Activated CD4-positive, alpha-beta T cell treated with anti-CD3 and anti-CD28 coated beads, Interleukin-2, amount 10 ng/mL, durations not matched to agents 7 days and 5 days (primary cell): ENCODE results near the gene KRTAP16-1. TPM values are rescaled to one million over a fixed set of nuclear protein-coding genes. Genes with fewer than 3 reads are reported as not detected.
"Not testable (repeated sequence)": the region's sequence is repeated elsewhere in the genome, so short reads cannot be mapped to it uniquely, and the experiment has no call there.

Source experiments
- CTCF ChIA-PET: fragments of 350-600 bp; sonication (Branson Sonifier 250); formaldehyde crosslinking; loops from one replicate; lab custom pipeline; 2021; ENCODE audit warnings: antibody characterized with exemption; lab: Charles Lee
- POLR2A ChIA-PET: fragments of 350-600 bp; sonication (Branson Sonifier 250); formaldehyde crosslinking; loops from one replicate; lab custom pipeline; 2021; ENCODE audit warnings: antibody characterized with exemption; lab: Charles Lee
- DNase-seq: peaks from one replicate; pipeline ENCODE4 v3.0.0-alpha.2; 2020
- H3K27ac Mint-ChIP-seq: one replicate; pipeline ENCODE4 v1.8.0; 2021; ENCODE audit warnings: mild to moderate bottlenecking, moderate library complexity, mixed read lengths
- H3K27me3 Mint-ChIP-seq: one replicate; pipeline ENCODE4 v1.8.0; 2021; ENCODE audit warnings: mixed read lengths
- H3K36me3 Mint-ChIP-seq: one replicate; pipeline ENCODE4 v1.8.0; 2021; ENCODE audit warnings: low read depth, mixed read lengths
- H3K4me1 Mint-ChIP-seq: one replicate; pipeline ENCODE4 v1.8.0; 2021; ENCODE audit warnings: mixed read lengths
- H3K4me3 Mint-ChIP-seq: one replicate; pipeline ENCODE4 v1.8.0; 2021; ENCODE audit warnings: mild to moderate bottlenecking, moderate library complexity, mixed read lengths
- H3K9me3 Mint-ChIP-seq: one replicate; pipeline ENCODE4 v1.8.0; 2021; ENCODE audit warnings: mixed read lengths
- total RNA-seq, 2 experiments: library from RNA; stranded (reverse); gene quantifications; one replicate each; pipeline ENCODE4 v1.2.3, GENCODE V29; 2021

Gene KRTAP16-1
- total RNA-seq, 2 experiments from 2014 or later, result 0.12 TPM; not detected in 1

- no peak overlapping the region for H3K4me3 Mint-ChIP-seq
- peaks cover 6% of the 10 kb centered on the region for H3K4me1 Mint-ChIP-seq
- CTCF ChIA-PET, result interaction anchor here (0.6 kb wide), 1 partner anchor 46 kb away, joined by 4 read pairs; no protein-coding TSS in a partner anchor
- no peaks in the 10 kb centered on the region for H3K9me3 Mint-ChIP-seq
- H3K27ac Mint-ChIP-seq, result no peak overlapping the region
- DNase-seq, result no peak
- peaks cover 2% of the 10 kb centered on the region for H3K27me3 Mint-ChIP-seq
- POLR2A ChIA-PET, result no interaction called here
- H3K36me3 Mint-ChIP-seq, result no peaks in the 10 kb centered on the region
Measured at GRCh38 chr17:41284043-41284442, 25.1 kb downstream of the KRTAP16-1 start.

GRCh38 chr17:41278176-41278955 lies 30.7 kb downstream of the KRTAP16-1 start:
- CTCF ChIA-PET, result no interaction called here
- Mint-ChIP-seq H3K36me3 (no peaks in the 10 kb centered on the region), H3K4me3 (no peak overlapping the region), H3K4me1 (no peaks in the 10 kb centered on the region), H3K9me3 (no peaks in the 10 kb centered on the region), H3K27me3 (peaks cover 16% of the 10 kb centered on the region), H3K27ac (no peak overlapping the region)
- no peak for DNase-seq
- POLR2A ChIA-PET, result no interaction called here

- H3K36me3 Mint-ChIP-seq, H3K4me3 Mint-ChIP-seq, H3K4me1 Mint-ChIP-seq, H3K9me3 Mint-ChIP-seq, DNase-seq: not testable (repeated sequence)
- Mint-ChIP-seq H3K27ac (peak within 1 kb of the TSS; percentile 43), H3K27me3 (peaks cover 16% of the 10 kb centered on the region)
- ChIA-PET POLR2A (interaction anchor here (0.7 kb wide), 1 partner anchor 10 kb away, joined by 4 read pairs; no protein-coding TSS in a partner anchor), CTCF (interaction anchor here (0.6 kb wide), 1 partner anchor 47 kb away, joined by 3 read pairs; no protein-coding TSS in a partner anchor)
Measured at GRCh38 chr17:41275648-41276190, 33.4 kb downstream of the KRTAP16-1 start, which contains the start of gene KRTAP9-7. KRTAP9-7 (plus strand) TSS chr17:41275698; CDS start chr17:41275698, 0 bp downstream.

- Mint-ChIP-seq H3K36me3 (no peaks in the 10 kb centered on the region), H3K4me3 (no peak overlapping the region), H3K4me1 (no peaks in the 10 kb centered on the region), H3K9me3 (no peaks in the 10 kb centered on the region), H3K27me3 (peaks cover 8% of the 10 kb centered on the region), H3K27ac (no peak overlapping the region)
- DNase-seq, result no peak
- ChIA-PET POLR2A (no interaction called here), CTCF (interaction anchor here (0.5 kb wide), 1 partner anchor 232 kb away, joined by 3 read pairs; no protein-coding TSS in a partner anchor)
Measured at GRCh38 chr17:41271858-41272257, 37.3 kb downstream of the KRTAP16-1 start.

GRCh38 chr17:41271323-41271722 lies 37.8 kb downstream of the KRTAP16-1 start:
- CTCF ChIA-PET, H3K27ac Mint-ChIP-seq: not testable (repeated sequence)

GRCh38 chr17:41267711-41268110 lies 41.4 kb downstream of the KRTAP16-1 start:
- H3K27me3 Mint-ChIP-seq, result peaks cover 6% of the 10 kb centered on the region
- CTCF ChIA-PET, result no interaction called here
- H3K27ac Mint-ChIP-seq, result no peak overlapping the region

More at GRCh38 chr17:41271323-41271722, 37.8 kb downstream of the KRTAP16-1 start:
- H3K4me3 Mint-ChIP-seq, POLR2A ChIA-PET, H3K9me3 Mint-ChIP-seq, H3K27me3 Mint-ChIP-seq, DNase-seq, H3K36me3 Mint-ChIP-seq, H3K4me1 Mint-ChIP-seq: not testable (repeated sequence)

GRCh38 chr17:41265078-41265477 lies 44.0 kb downstream of the KRTAP16-1 start, which contains the start of gene KRTAP9-6:
KRTAP9-6 (plus strand) TSS chr17:41265378; CDS start chr17:41265378, 0 bp downstream.
- ChIA-PET POLR2A (interaction anchor here (0.6 kb wide), 1 partner anchor 10 kb away, joined by 4 read pairs; the partner anchor contains the start of gene KRTAP9-7), CTCF (no interaction called here)
- no peak for DNase-seq
- H3K36me3 Mint-ChIP-seq, result no peaks in the 10 kb centered on the region
- H3K9me3 Mint-ChIP-seq, result no peaks in the 10 kb centered on the region
- no peak within 1 kb of the TSS for H3K27ac Mint-ChIP-seq
- H3K4me1 Mint-ChIP-seq, result no peaks in the 10 kb centered on the region
- H3K27me3 Mint-ChIP-seq, result peaks cover 17% of the 10 kb centered on the region
- no peak within 1 kb of the TSS for H3K4me3 Mint-ChIP-seq

More at GRCh38 chr17:41267711-41268110, 41.4 kb downstream of the KRTAP16-1 start:
- H3K36me3 Mint-ChIP-seq, result no peaks in the 10 kb centered on the region
- no peak for DNase-seq
- H3K4me1 Mint-ChIP-seq, result no peaks in the 10 kb centered on the region
- H3K4me3 Mint-ChIP-seq, result no peak overlapping the region
- no peaks in the 10 kb centered on the region for H3K9me3 Mint-ChIP-seq
- POLR2A ChIA-PET, result no interaction called here

- peaks cover 17% of the 10 kb centered on the region for H3K27me3 Mint-ChIP-seq
- ChIA-PET CTCF (no interaction called here), POLR2A (no interaction called here)
- no peak for DNase-seq
- H3K4me1 Mint-ChIP-seq, result no peaks in the 10 kb centered on the region
- no peaks in the 10 kb centered on the region for H3K9me3 Mint-ChIP-seq
- H3K36me3 Mint-ChIP-seq, result no peaks in the 10 kb centered on the region
- no peak overlapping the region for H3K27ac Mint-ChIP-seq
- no peak overlapping the region for H3K4me3 Mint-ChIP-seq
Measured at GRCh38 chr17:41264599-41264998, 44.5 kb downstream of the KRTAP16-1 start.

GRCh38 chr17:41263212-41263611 lies 45.9 kb downstream of the KRTAP16-1 start:
- Mint-ChIP-seq H3K27me3 (peaks cover 18% of the 10 kb centered on the region), H3K36me3 (no peaks in the 10 kb centered on the region), H3K9me3 (no peaks in the 10 kb centered on the region), H3K4me3 (no peak overlapping the region), H3K27ac (no peak overlapping the region), H3K4me1 (no peaks in the 10 kb centered on the region)
- no peak for DNase-seq
- ChIA-PET CTCF (no interaction called here), POLR2A (no interaction called here)

- no peak for DNase-seq
- Mint-ChIP-seq H3K27ac (no peak overlapping the region), H3K4me3 (no peak overlapping the region), H3K4me1 (no peaks in the 10 kb centered on the region), H3K27me3 (peaks cover 27% of the 10 kb centered on the region), H3K9me3 (no peaks in the 10 kb centered on the region), H3K36me3 (no peaks in the 10 kb centered on the region)
- ChIA-PET POLR2A (no interaction called here), CTCF (no interaction called here)
Measured at GRCh38 chr17:41258406-41258805, 50.7 kb downstream of the KRTAP16-1 start.

Other genes starting within 250 kb of the KRTAP16-1 start
- gene KRTAP2-3, start 249.2 kb downstream of the KRTAP16-1 start, total RNA-seq, result not detected
- not detected for gene KRTAP2-4, start 243.4 kb downstream of the KRTAP16-1 start, total RNA-seq
- not detected for gene KRTAP4-7, start 225.2 kb downstream of the KRTAP16-1 start, total RNA-seq
- not detected for gene KRTAP4-8, start 211.2 kb downstream of the KRTAP16-1 start, total RNA-seq
- gene KRTAP4-16, start 207.1 kb downstream of the KRTAP16-1 start, total RNA-seq, result not detected
- not detected for gene KRTAP4-9, start 203.9 kb downstream of the KRTAP16-1 start, total RNA-seq
- gene KRTAP4-11, start 190.9 kb downstream of the KRTAP16-1 start, total RNA-seq, result not detected
- not detected for gene KRTAP4-12, start 185.1 kb downstream of the KRTAP16-1 start, total RNA-seq
- not detected for gene KRTAP4-6, start 168.8 kb downstream of the KRTAP16-1 start, total RNA-seq
- not detected for gene KRTAP4-5, start 159.5 kb downstream of the KRTAP16-1 start, total RNA-seq
- gene KRTAP4-4, start 148.6 kb downstream of the KRTAP16-1 start, total RNA-seq, result not detected
- not detected for gene KRTAP4-3, start 141.1 kb downstream of the KRTAP16-1 start, total RNA-seq
- not detected for gene KRTAP4-2, start 131.1 kb downstream of the KRTAP16-1 start, total RNA-seq
- gene KRTAP4-1, start 124.4 kb downstream of the KRTAP16-1 start, total RNA-seq, result not detected
- gene KRTAP9-1, start 119.4 kb downstream of the KRTAP16-1 start, total RNA-seq, result not detected
- not detected for gene KRTAP9-2, start 82.7 kb downstream of the KRTAP16-1 start, total RNA-seq
- not detected for gene KRTAP9-3, start 76.9 kb downstream of the KRTAP16-1 start, total RNA-seq
- gene KRTAP9-8, start 71.3 kb downstream of the KRTAP16-1 start, total RNA-seq, result not detected
- gene KRTAP9-4, start 59.6 kb downstream of the KRTAP16-1 start, total RNA-seq, result not detected
- not detected for gene KRTAP9-9, start 53.9 kb downstream of the KRTAP16-1 start, total RNA-seq
- gene KRTAP9-6, start 43.9 kb downstream of the KRTAP16-1 start, total RNA-seq, result not detected
- gene KRTAP9-7, start 33.6 kb downstream of the KRTAP16-1 start, total RNA-seq, result not detected
- not detected for gene KRTAP29-1, start 6.5 kb downstream of the KRTAP16-1 start, total RNA-seq
- not detected for gene KRTAP17-1, start 6.4 kb upstream of the KRTAP16-1 start, total RNA-seq
- not detected for gene KRT33A, start 41.5 kb upstream of the KRTAP16-1 start, total RNA-seq
- not detected for gene KRT33B, start 60.5 kb upstream of the KRTAP16-1 start, total RNA-seq
- not detected for gene KRT34, start 73.0 kb upstream of the KRTAP16-1 start, total RNA-seq
- gene KRT31, start 88.3 kb upstream of the KRTAP16-1 start, total RNA-seq, result not detected
- not detected for gene KRT37, start 115.3 kb upstream of the KRTAP16-1 start, total RNA-seq
- gene KRT38, start 131.7 kb upstream of the KRTAP16-1 start, total RNA-seq, result not detected
- not detected for gene KRT32, start 158.1 kb upstream of the KRTAP16-1 start, total RNA-seq
- not detected for gene KRT35, start 171.8 kb upstream of the KRTAP16-1 start, total RNA-seq
- gene KRT36, start 180.6 kb upstream of the KRTAP16-1 start, total RNA-seq, result not detected
- not detected for gene KRT13, start 196.3 kb upstream of the KRTAP16-1 start, total RNA-seq
- gene KRT15, start 209.6 kb upstream of the KRTAP16-1 start, total RNA-seq, result not detected
- gene KRT19, start 219.0 kb upstream of the KRTAP16-1 start, total RNA-seq, result not detected